Measurements from ENCODE around the gene SEC31A. TPM values are rescaled to one million over a fixed set of nuclear protein-coding genes. Genes with fewer than 3 reads are reported as not detected.

Gene SEC31A
- total RNA-seq, 2 experiments from 2014 or later, result 87.9 to 89.8 TPM

GRCh38 chr4:82811392-82811791 lies 79.6 kb downstream of the SEC31A start:
- Mint-ChIP-seq H3K27me3 (peaks cover 7% of the 10 kb centered on the region), H3K4me1 (no peaks in the 10 kb centered on the region), H3K4me3 (no peak overlapping the region), H3K9me3 (ENCODE audit: low read depth) (no peaks in the 10 kb centered on the region), H3K27ac (no peak overlapping the region), H3K36me3 (no peaks in the 10 kb centered on the region)
- ATAC-seq (no peak), DNase-seq (no peak)
- CTCF ChIA-PET, result interaction anchor here (2.3 kb wide), 1 partner anchor 12 kb away, joined by 7 read pairs; the partner anchor contains the start of gene SCD5

GRCh38 chr4:82810176-82810575 lies 80.8 kb downstream of the SEC31A start:
- no peak overlapping the region for H3K27ac Mint-ChIP-seq

GRCh38 chr4:82809619-82810018 lies 81.3 kb downstream of the SEC31A start:
- CTCF ChIA-PET, result interaction anchor here (0.9 kb wide), 1 partner anchor 10 kb away, joined by 3 read pairs; no protein-coding TSS in a partner anchor
- H3K27ac Mint-ChIP-seq, result no peak overlapping the region
- H3K9me3 Mint-ChIP-seq (ENCODE audit: low read depth), result no peaks in the 10 kb centered on the region
- no peaks in the 10 kb centered on the region for H3K36me3 Mint-ChIP-seq
- no peak for DNase-seq
- no peaks in the 10 kb centered on the region for H3K4me1 Mint-ChIP-seq
- H3K27me3 Mint-ChIP-seq, result peaks cover 7% of the 10 kb centered on the region
- no peak for ATAC-seq
- H3K4me3 Mint-ChIP-seq, result no peak overlapping the region

More at GRCh38 chr4:82810176-82810575, 80.8 kb downstream of the SEC31A start:
- ATAC-seq (no peak), DNase-seq (no peak)
- CTCF ChIA-PET, result interaction anchor here (0.9 kb wide), 1 partner anchor 11 kb away, joined by 3 read pairs; no protein-coding TSS in a partner anchor
- peaks cover 7% of the 10 kb centered on the region for H3K27me3 Mint-ChIP-seq
- no peak overlapping the region for H3K4me3 Mint-ChIP-seq
- no peaks in the 10 kb centered on the region for H3K9me3 Mint-ChIP-seq (ENCODE audit: low read depth)
- H3K36me3 Mint-ChIP-seq, result no peaks in the 10 kb centered on the region
- no peaks in the 10 kb centered on the region for H3K4me1 Mint-ChIP-seq

- Mint-ChIP-seq H3K4me3 (no peak overlapping the region), H3K27ac (no peak overlapping the region), H3K4me1 (peaks cover 14% of the 10 kb centered on the region), H3K27me3 (peaks cover 41% of the 10 kb centered on the region), H3K9me3 (ENCODE audit: low read depth) (no peaks in the 10 kb centered on the region), H3K36me3 (no peaks in the 10 kb centered on the region)
- DNase-seq, result no peak
- CTCF ChIA-PET, result no interaction called here
- ATAC-seq, result no peak
Observed at GRCh38 chr4:82803746-82804145, 87.2 kb downstream of the SEC31A start.

- Mint-ChIP-seq H3K9me3 (ENCODE audit: low read depth) (no peaks in the 10 kb centered on the region), H3K36me3 (no peaks in the 10 kb centered on the region), H3K27ac (no peak overlapping the region), H3K4me1 (peaks cover 14% of the 10 kb centered on the region), H3K27me3 (peaks cover 40% of the 10 kb centered on the region), H3K4me3 (no peak overlapping the region)
- CTCF ChIA-PET, result interaction anchor here (0.7 kb wide), 1 partner anchor 219 kb away, joined by 3 read pairs; no protein-coding TSS in a partner anchor
- no peak for ATAC-seq
- no peak for DNase-seq
Observed at GRCh38 chr4:82802911-82803310, 88.0 kb downstream of the SEC31A start.

- ATAC-seq, result no peak
- CTCF ChIA-PET, result interaction anchor here (0.6 to 1.0 kb wide), 2 partner anchors 17 to 336 kb away, joined by 3 read pairs; no protein-coding TSS in a partner anchor
- no peak for DNase-seq
- Mint-ChIP-seq H3K9me3 (ENCODE audit: low read depth) (no peaks in the 10 kb centered on the region), H3K27me3 (peaks cover 43% of the 10 kb centered on the region), H3K27ac (no peak overlapping the region), H3K36me3 (no peaks in the 10 kb centered on the region), H3K4me1 (peaks cover 19% of the 10 kb centered on the region), H3K4me3 (no peak overlapping the region)
Observed at GRCh38 chr4:82801910-82802521, 88.9 kb downstream of the SEC31A start.

GRCh38 chr4:82799006-82799881 lies 91.7 kb downstream of the SEC31A start:
- DNase-seq (peak; percentile 45), ATAC-seq (peak; percentile 29)
- Mint-ChIP-seq H3K36me3 (no peaks in the 10 kb centered on the region), H3K4me1 (peaks cover 19% of the 10 kb centered on the region), H3K9me3 (ENCODE audit: low read depth) (no peaks in the 10 kb centered on the region), H3K27me3 (peaks cover 48% of the 10 kb centered on the region), H3K4me3 (peak overlapping the region; percentile 77), H3K27ac (peak overlapping the region; percentile 38)
- CTCF ChIA-PET, result interaction anchor here (0.8 to 2.6 kb wide), 6 partner anchors 11 to 485 kb away, joined by 3 to 7 read pairs (median 4); partner anchors contain the start of gene COQ2

- H3K4me3 Mint-ChIP-seq, result peak within 1 kb of the TSS; percentile 77
- CTCF ChIA-PET, result interaction anchor here (0.8 to 2.6 kb wide), 5 partner anchors 13 to 486 kb away, joined by 3 to 7 read pairs (median 4); partner anchors contain the start of gene COQ2
- H3K36me3 Mint-ChIP-seq, result no peaks in the 10 kb centered on the region
- peak; percentile 97 for ATAC-seq
- peak; percentile 88 for DNase-seq
- peaks cover 48% of the 10 kb centered on the region for H3K27me3 Mint-ChIP-seq
- peaks cover 19% of the 10 kb centered on the region for H3K4me1 Mint-ChIP-seq
- H3K9me3 Mint-ChIP-seq (ENCODE audit: low read depth), result no peaks in the 10 kb centered on the region
- peak within 1 kb of the TSS; percentile 38 for H3K27ac Mint-ChIP-seq
Observed at GRCh38 chr4:82798168-82799005, 92.6 kb downstream of the SEC31A start, which contains the start of gene SCD5. Gene SCD5 (minus strand): TSS chr4:82798796. CDS start chr4:82798537, 259 bp downstream.

- H3K27me3 Mint-ChIP-seq, result peaks cover 44% of the 10 kb centered on the region
- peak; percentile 42 for DNase-seq
- H3K27ac Mint-ChIP-seq, result no peak overlapping the region
- no peak for ATAC-seq
- no peaks in the 10 kb centered on the region for H3K36me3 Mint-ChIP-seq
- peaks cover 19% of the 10 kb centered on the region for H3K4me1 Mint-ChIP-seq
- no peaks in the 10 kb centered on the region for H3K9me3 Mint-ChIP-seq (ENCODE audit: low read depth)
- H3K4me3 Mint-ChIP-seq, result peak overlapping the region; percentile 77
- CTCF ChIA-PET, result interaction anchor here (1.5 to 1.6 kb wide), 2 partner anchors 28 to 487 kb away, joined by 3 to 4 read pairs; partner anchors contain the start of gene COQ2
Observed at GRCh38 chr4:82797405-82798111, 93.4 kb downstream of the SEC31A start.

GRCh38 chr4:82797040-82797404 lies 93.9 kb downstream of the SEC31A start:
- ATAC-seq (no peak), DNase-seq (no peak)
- peaks cover 19% of the 10 kb centered on the region for H3K4me1 Mint-ChIP-seq
- no peak overlapping the region for H3K27ac Mint-ChIP-seq
- no peaks in the 10 kb centered on the region for H3K9me3 Mint-ChIP-seq (ENCODE audit: low read depth)
- peak overlapping the region; percentile 77 for H3K4me3 Mint-ChIP-seq
- CTCF ChIA-PET, result no interaction called here
- H3K36me3 Mint-ChIP-seq, result no peaks in the 10 kb centered on the region
- H3K27me3 Mint-ChIP-seq, result peaks cover 39% of the 10 kb centered on the region

- CTCF ChIA-PET, result no interaction called here
- Mint-ChIP-seq H3K9me3 (ENCODE audit: low read depth) (no peaks in the 10 kb centered on the region), H3K4me1 (peaks cover 5% of the 10 kb centered on the region), H3K27me3 (peaks cover 13% of the 10 kb centered on the region), H3K36me3 (no peaks in the 10 kb centered on the region), H3K27ac (no peak overlapping the region), H3K4me3 (no peak overlapping the region)
- DNase-seq (no peak), ATAC-seq (no peak)
Observed at GRCh38 chr4:82792912-82793649, 97.9 kb downstream of the SEC31A start.

- ATAC-seq (no peak), DNase-seq (no peak)
- no peaks in the 10 kb centered on the region for H3K27me3 Mint-ChIP-seq
- H3K27ac Mint-ChIP-seq, result no peak overlapping the region
- H3K9me3 Mint-ChIP-seq (ENCODE audit: low read depth), result no peaks in the 10 kb centered on the region
- no peak overlapping the region for H3K4me3 Mint-ChIP-seq
- CTCF ChIA-PET, result no interaction called here
- no peaks in the 10 kb centered on the region for H3K4me1 Mint-ChIP-seq
- H3K36me3 Mint-ChIP-seq, result no peaks in the 10 kb centered on the region
Observed at GRCh38 chr4:82791179-82791578, 99.8 kb downstream of the SEC31A start.
